DMS79 (cell line): ENCODE measurements around the gene TPO.

ENCODE experiments used
- DNase-seq: peaks from one replicate; lab custom pipeline; 2025; lab: John Stamatoyannopoulos, UW

Gene TPO

GRCh38 chr2:1584691-1585485, 171.6 kb downstream of the TPO start:
- DNase-seq: no peak

GRCh38 chr2:1585635-1586034, 172.4 kb downstream of the TPO start:
- DNase-seq: no peak

DNA sequence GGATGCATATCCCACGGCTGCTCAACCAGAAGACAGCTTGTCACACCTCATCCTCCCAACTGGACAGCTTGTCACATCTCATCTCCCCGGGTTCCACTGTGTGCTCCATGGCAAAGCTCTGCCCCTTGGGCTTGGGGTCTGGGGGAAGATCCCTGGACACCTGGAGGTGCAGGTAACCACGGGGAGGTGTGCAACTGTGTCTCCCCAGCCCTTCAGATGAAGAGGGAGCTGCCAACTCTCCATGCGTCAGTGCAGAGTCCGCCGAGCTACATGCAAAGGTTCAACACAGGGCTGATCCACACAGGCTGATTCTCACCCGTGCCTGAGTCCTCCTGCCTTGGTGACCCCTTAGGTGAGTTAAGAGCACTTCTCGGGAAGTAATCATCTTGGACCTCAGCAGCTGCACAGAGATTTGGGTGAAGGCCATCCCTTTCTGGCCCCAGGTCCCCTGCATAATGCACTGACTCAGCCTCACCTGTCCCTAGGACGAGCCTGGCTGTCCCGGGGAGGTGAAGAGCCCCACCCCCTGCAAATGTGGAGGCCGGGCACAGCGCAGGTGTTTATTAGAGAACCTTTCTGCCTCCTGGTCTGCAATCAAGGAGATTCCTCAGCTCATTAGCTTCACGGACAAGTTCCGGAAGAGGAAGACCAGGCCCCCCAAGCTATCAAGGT, 173.1 kb downstream of the TPO start:
- no peak for DNase-seq

- DNase-seq: no peak
Observed at GRCh38 chr2:1586923-1587840, 173.9 kb downstream of the TPO start.

DNA sequence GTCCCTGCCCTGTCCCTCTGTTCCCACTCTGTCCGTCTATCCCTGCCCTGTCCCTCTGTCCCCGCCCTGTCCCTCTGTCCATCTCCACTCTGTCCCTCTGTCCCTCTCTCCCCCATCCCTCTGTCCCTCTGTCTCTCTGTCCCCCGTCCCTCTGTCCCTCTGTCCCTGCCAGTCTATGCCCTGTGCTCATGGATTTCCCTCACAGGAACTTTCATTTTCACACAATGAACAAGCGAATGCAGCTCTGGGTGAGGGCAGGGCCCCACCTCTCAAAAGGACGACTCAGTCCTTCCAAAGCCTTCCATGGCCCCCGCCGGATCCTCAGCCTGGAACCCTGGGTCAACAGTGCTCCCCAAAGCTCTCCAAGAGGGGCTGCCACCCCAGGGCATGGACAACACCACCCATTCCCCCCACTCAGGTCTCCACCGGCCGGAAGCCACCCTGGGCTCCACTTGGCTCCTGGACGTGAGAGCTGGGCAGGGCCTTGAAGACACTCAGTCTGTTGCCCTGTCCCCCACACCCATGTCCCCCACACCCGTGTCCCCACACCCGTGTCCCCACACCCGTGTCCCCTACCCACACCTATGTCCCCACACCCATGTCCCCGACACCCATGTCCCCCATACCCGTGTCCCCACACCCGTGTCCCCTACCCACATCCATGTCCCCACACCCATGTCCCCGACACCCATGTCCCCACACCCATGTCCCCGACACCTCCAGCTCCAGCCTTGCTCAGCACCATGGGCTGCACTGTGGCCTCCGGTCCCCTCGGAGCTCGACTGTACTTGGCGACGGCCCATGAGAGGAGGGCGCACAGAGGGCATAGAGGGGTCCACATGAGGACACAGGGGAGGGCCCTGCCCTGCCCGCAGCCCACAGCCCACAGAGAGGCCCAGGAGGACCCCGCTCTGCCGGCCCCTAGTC, 175.1 kb downstream of the TPO start:
- no peak for DNase-seq

- DNase-seq: no peak
Observed at GRCh38 chr2:1588978-1589621, 175.8 kb downstream of the TPO start.

DNA sequence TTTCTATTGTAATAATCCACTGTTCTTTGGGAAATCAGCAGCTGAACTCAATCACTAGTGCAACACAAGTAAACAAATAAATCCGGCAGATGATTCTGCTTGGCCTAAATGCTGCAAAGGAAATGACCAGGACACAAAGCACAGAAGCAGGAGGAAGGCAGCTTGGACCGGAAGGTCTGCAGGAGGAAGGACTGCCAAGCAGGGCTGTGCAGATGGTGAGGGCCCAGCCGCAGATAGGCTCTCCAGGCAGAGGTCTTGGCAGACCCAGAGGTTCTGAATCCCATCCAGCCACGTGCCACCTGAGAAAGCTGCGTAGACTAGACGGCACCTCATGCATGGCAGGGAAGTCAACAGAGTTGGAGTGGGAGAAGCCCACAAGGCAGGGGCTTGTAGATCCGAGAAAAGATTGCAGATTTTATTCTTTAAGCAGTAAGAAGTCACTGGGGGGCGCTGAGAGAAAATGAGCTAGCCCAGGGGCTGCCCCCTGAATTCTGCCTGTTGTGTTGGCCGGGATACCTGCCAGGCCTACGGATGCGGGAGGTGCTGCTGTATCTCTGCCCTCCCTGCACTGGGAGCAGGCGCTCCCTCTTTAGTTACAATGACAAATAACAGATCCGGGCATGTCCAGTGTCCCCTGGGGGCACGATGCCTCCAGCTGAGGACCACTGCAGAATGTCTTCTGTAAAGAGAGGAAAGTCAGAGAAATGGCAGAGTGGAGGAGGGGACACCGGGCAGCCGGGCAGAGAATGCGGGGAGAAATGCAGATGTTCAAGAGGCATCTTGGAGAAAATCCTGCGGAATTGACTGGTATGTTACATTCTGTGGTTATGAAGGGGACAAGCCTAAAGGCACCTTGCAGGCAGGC, 177.6 kb downstream of the TPO start:
- peak; percentile 50 for DNase-seq

DNA sequence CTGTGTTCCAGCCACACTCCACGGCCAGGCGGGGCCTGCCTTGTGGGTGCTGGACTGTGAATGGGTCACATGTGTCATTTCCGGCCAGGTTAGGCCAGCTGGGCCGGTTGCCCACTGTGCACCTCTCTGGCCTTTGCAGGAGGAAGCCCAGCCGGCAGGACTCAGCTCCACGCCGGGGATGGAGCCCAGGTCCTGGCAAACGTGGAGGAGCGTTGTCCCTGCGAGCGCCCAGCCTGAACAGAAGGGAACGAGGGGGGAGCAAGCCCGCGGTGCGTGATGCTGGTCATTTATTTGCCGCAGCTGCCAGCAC, 178.2 kb downstream of the TPO start:
- DNase-seq: no peak
